ENCODE results near the gene GALE. TPM values are rescaled to one million over a fixed set of nuclear protein-coding genes. Genes with fewer than 3 reads are reported as not detected.
A peak's percentile ranks its signal among the peaks of the same experiment; 100 is the strongest.
"Not testable (repeated sequence)": the region's sequence is repeated elsewhere in the genome, so short reads cannot be mapped to it uniquely, and the experiment has no call there.

Gene GALE
- total RNA-seq, 2 experiments from 2014 or later = 40.7 to 43.6 TPM

GRCh38 chr1:23827717-23828116 lies 27.2 kb upstream of the GALE start:
- intact Hi-C loops (cut with micrococcal nuclease) = no loop called here
- no peak for TF ChIP-seq CTCF (IDR thresholded peaks at IDR 0.05)
- ATAC-seq = no peak
- peaks cover 22% of the 10 kb centered on the region for H3K4me1 Mint-ChIP-seq (ENCODE audit: low read depth)
- H3K36me3 Mint-ChIP-seq (ENCODE audit: low read depth) = peaks cover 8% of the 10 kb centered on the region
- CTCF ChIA-PET = interaction anchor here (1.3 to 2.0 kb wide), 3 partner anchors 10 to 56 kb away, joined by 3 to 13 read pairs (median 5); no protein-coding TSS in a partner anchor
- no peak overlapping the region for H3K27ac Mint-ChIP-seq
- POLR2A ChIA-PET = interaction anchor here (0.6 kb wide), 1 partner anchor 112 kb away, joined by 3 read pairs; no protein-coding TSS in a partner anchor
- no peak for DNase-seq
- H3K27me3 Mint-ChIP-seq = no peaks in the 10 kb centered on the region
- no peak overlapping the region for H3K4me3 Mint-ChIP-seq
- H3K9me3 Mint-ChIP-seq = no peaks in the 10 kb centered on the region

GRCh38 chr1:23826590-23826989 lies 26.0 kb upstream of the GALE start:
- CTCF ChIA-PET; H3K9me3 Mint-ChIP-seq; intact Hi-C loops (cut with micrococcal nuclease): not testable (repeated sequence)

GRCh38 chr1:23825762-23826522 lies 25.4 kb upstream of the GALE start:
- peaks cover 8% of the 10 kb centered on the region for H3K36me3 Mint-ChIP-seq (ENCODE audit: low read depth)
- peak overlapping the region; percentile 96 for H3K27ac Mint-ChIP-seq
- peak; percentile 49 for ATAC-seq
- DNase-seq = no peak
- no peak for TF ChIP-seq CTCF (IDR thresholded peaks at IDR 0.05)
- H3K4me3 Mint-ChIP-seq = peak overlapping the region; percentile 97
- intact Hi-C loops (cut with micrococcal nuclease) = no loop called here
- ChIA-PET CTCF (interaction anchor here (1.2 to 5.5 kb wide), 8 partner anchors 12 to 189 kb away, joined by 3 to 73 read pairs (median 4); no protein-coding TSS in a partner anchor), POLR2A (interaction anchor here (0.6 to 2.8 kb wide), 16 partner anchors 9 to 327 kb away, joined by 3 to 13 read pairs (median 4); partner anchors contain the start of genes GALE, LYPLA2, PITHD1 and PNRC2)
- no peaks in the 10 kb centered on the region for H3K27me3 Mint-ChIP-seq
- no peaks in the 10 kb centered on the region for H3K9me3 Mint-ChIP-seq
- peaks cover 22% of the 10 kb centered on the region for H3K4me1 Mint-ChIP-seq (ENCODE audit: low read depth)

More at GRCh38 chr1:23826590-23826989, 26.0 kb upstream of the GALE start:
- H3K27me3 Mint-ChIP-seq; ATAC-seq; H3K27ac Mint-ChIP-seq; H3K4me3 Mint-ChIP-seq; H3K36me3 Mint-ChIP-seq (ENCODE audit: low read depth); DNase-seq: not testable (repeated sequence)
- H3K4me1 Mint-ChIP-seq (ENCODE audit: low read depth) = peaks cover 22% of the 10 kb centered on the region
- POLR2A ChIA-PET = interaction anchor here (0.9 to 2.8 kb wide), 3 partner anchors 10 to 133 kb away, joined by 3 to 13 read pairs (median 7); partner anchors contain the start of gene PNRC2

- Mint-ChIP-seq H3K36me3 (ENCODE audit: low read depth) (peaks cover 12% of the 10 kb centered on the region), H3K27me3 (no peaks in the 10 kb centered on the region), H3K4me3 (peak within 1 kb of the TSS; percentile 97), H3K27ac (peak within 1 kb of the TSS; percentile 96), H3K4me1 (ENCODE audit: low read depth) (peaks cover 20% of the 10 kb centered on the region), H3K9me3 (no peaks in the 10 kb centered on the region)
- DNase-seq (peak; percentile 94), ATAC-seq (peak; percentile 98)
- TF ChIP-seq CTCF (IDR thresholded peaks at IDR 0.05) = no peak
- ChIA-PET POLR2A (interaction anchor here (0.6 to 2.8 kb wide), 18 partner anchors 8 to 327 kb away, joined by 3 to 13 read pairs (median 4); partner anchors contain the start of genes GALE, LYPLA2, PITHD1 and SRSF10), CTCF (interaction anchor here (1.0 to 5.5 kb wide), 10 partner anchors 11 to 188 kb away, joined by 3 to 73 read pairs (median 4); no protein-coding TSS in a partner anchor)
- intact Hi-C loops (cut with micrococcal nuclease) = no loop called here
Observed at GRCh38 chr1:23825076-23825761, 24.7 kb upstream of the GALE start, which contains the start of gene HMGCL. Gene HMGCL, minus strand, starts transcription at chr1:23825429. Its CDS starts 14 bp downstream, at chr1:23825415.

- no peak for DNase-seq
Observed at GRCh38 chr1:23824711-23825075, 24.1 kb upstream of the GALE start.

More at GRCh38 chr1:23824711-23825075, 24.1 kb upstream of the GALE start:
- Mint-ChIP-seq H3K27me3 (no peaks in the 10 kb centered on the region), H3K27ac (peak overlapping the region; percentile 96), H3K9me3 (no peaks in the 10 kb centered on the region), H3K36me3 (ENCODE audit: low read depth) (peaks cover 13% of the 10 kb centered on the region), H3K4me1 (ENCODE audit: low read depth) (peaks cover 19% of the 10 kb centered on the region), H3K4me3 (peak overlapping the region; percentile 97)
- ChIA-PET POLR2A (interaction anchor here (0.9 to 2.8 kb wide), 13 partner anchors 8 to 139 kb away, joined by 3 to 13 read pairs (median 4); partner anchors contain the start of genes GALE, LYPLA2 and PITHD1), CTCF (interaction anchor here (0.7 to 5.5 kb wide), 10 partner anchors 11 to 187 kb away, joined by 3 to 73 read pairs (median 4); no protein-coding TSS in a partner anchor)
- ATAC-seq = no peak
- no peak for TF ChIP-seq CTCF (IDR thresholded peaks at IDR 0.05)
- intact Hi-C loops (cut with micrococcal nuclease) = no loop called here

Measured in activated CD8-positive, alpha-beta T cell treated with anti-CD3 and anti-CD28 coated beads for 36 hours (primary cell).